Kidney epithelial cell (primary cell): ENCODE results near the gene OSGEP. TPM values are rescaled to one million over a fixed set of nuclear protein-coding genes. Genes with fewer than 3 reads are reported as not detected.

Source experiments
- DNase-seq: peaks from one replicate; pipeline ENCODE4 v3.0.0-alpha.2; 2010; ENCODE audit warnings: low read depth
- H3K27me3 ChIP-seq: 2 replicates; pipeline ENCODE4 v1.6.0; 2011; ENCODE audit warnings: low read length; ENCODE audit not compliant: control insufficient read depth, insufficient read depth
- H3K36me3 ChIP-seq: 2 replicates; pipeline ENCODE4 v1.5.1; 2011; ENCODE audit warnings: low read length; ENCODE audit not compliant: control insufficient read depth, insufficient read depth
- H3K4me3 ChIP-seq: 2 replicates; pipeline ENCODE4 v1.5.1; 2011; ENCODE audit warnings: low read depth, mild to moderate bottlenecking, control low read depth, low read length
- CTCF ChIP-seq: IDR thresholded peaks from 2 replicates; pipeline ENCODE4 v1.5.1; 2011; ENCODE audit warnings: mild to moderate bottlenecking, moderate library complexity, low read length, control low read depth, inconsistent platforms; ENCODE audit not compliant: insufficient read depth, poor library complexity, severe bottlenecking
- total RNA-seq: library from RNA; depleted of rRNA; stranded (reverse); fragments of >200 nt; gene quantifications from 2 replicates; pipeline ENCODE4 v1.2.3, GENCODE V29; 2015

Gene OSGEP
- total RNA-seq, 1 donor from 2014 or later, result 46.6 TPM

- DNase-seq, result no peak
- Histone ChIP-seq H3K4me3 (no peak overlapping the region), H3K27me3 (no peaks in the 10 kb centered on the region), H3K36me3 (no peaks in the 10 kb centered on the region)
- no peak for TF ChIP-seq CTCF
Measured at GRCh38 chr14:20441461-20441860, 13.2 kb downstream of the OSGEP start.

GRCh38 chr14:20440882-20441281 is 13.7 kb downstream of the OSGEP start:
- no peak for DNase-seq
- TF ChIP-seq CTCF, result peak; percentile 10
- Histone ChIP-seq H3K27me3 (no peaks in the 10 kb centered on the region), H3K4me3 (no peak overlapping the region), H3K36me3 (no peaks in the 10 kb centered on the region)

- DNase-seq, result no peak
- Histone ChIP-seq H3K36me3 (no peaks in the 10 kb centered on the region), H3K27me3 (peaks cover 3% of the 10 kb centered on the region), H3K4me3 (no peak overlapping the region)
- TF ChIP-seq CTCF, result no peak
Measured at GRCh38 chr14:20440465-20440864, 14.1 kb downstream of the OSGEP start.

GRCh38 chr14:20438664-20439063 is 15.9 kb downstream of the OSGEP start:
- Histone ChIP-seq H3K36me3 (no peaks in the 10 kb centered on the region), H3K4me3 (no peak overlapping the region), H3K27me3 (peaks cover 8% of the 10 kb centered on the region)
- TF ChIP-seq CTCF, result no peak
- no peak for DNase-seq

- no peak for TF ChIP-seq CTCF
- no peak overlapping the region for H3K4me3 ChIP-seq
- peaks cover 8% of the 10 kb centered on the region for H3K27me3 ChIP-seq
- no peaks in the 10 kb centered on the region for H3K36me3 ChIP-seq
- DNase-seq, result no peak
Measured at GRCh38 chr14:20436363-20436755, 18.3 kb downstream of the OSGEP start.

GRCh38 chr14:20435582-20436362 is 18.8 kb downstream of the OSGEP start, which contains the start of gene KLHL33:
KLHL33 (minus strand) TSS chr14:20436166; CDS start chr14:20435811, 355 bp downstream.
- H3K36me3 ChIP-seq, result no peaks in the 10 kb centered on the region
- peaks cover 8% of the 10 kb centered on the region for H3K27me3 ChIP-seq
- peak within 1 kb of the TSS; percentile 16 for H3K4me3 ChIP-seq
- no peak for DNase-seq
- no peak for TF ChIP-seq CTCF
